AG09319 (cell line): ENCODE results near the gene TRIM17.

Experiments
- DNase-seq: peaks from one replicate; pipeline ENCODE4 v3.0.0-alpha.2; 2010; ENCODE audit warnings: low read depth; ENCODE audit errors: extremely low read depth
- TF ChIP-seq, protein P1 (sequence below): IDR thresholded peaks from 2 replicates; pipeline ENCODE4 v1.5.1; 2011; ENCODE audit warnings: low read depth, mild to moderate bottlenecking, inconsistent platforms, low read length, moderate library complexity

Gene TRIM17

DNA sequence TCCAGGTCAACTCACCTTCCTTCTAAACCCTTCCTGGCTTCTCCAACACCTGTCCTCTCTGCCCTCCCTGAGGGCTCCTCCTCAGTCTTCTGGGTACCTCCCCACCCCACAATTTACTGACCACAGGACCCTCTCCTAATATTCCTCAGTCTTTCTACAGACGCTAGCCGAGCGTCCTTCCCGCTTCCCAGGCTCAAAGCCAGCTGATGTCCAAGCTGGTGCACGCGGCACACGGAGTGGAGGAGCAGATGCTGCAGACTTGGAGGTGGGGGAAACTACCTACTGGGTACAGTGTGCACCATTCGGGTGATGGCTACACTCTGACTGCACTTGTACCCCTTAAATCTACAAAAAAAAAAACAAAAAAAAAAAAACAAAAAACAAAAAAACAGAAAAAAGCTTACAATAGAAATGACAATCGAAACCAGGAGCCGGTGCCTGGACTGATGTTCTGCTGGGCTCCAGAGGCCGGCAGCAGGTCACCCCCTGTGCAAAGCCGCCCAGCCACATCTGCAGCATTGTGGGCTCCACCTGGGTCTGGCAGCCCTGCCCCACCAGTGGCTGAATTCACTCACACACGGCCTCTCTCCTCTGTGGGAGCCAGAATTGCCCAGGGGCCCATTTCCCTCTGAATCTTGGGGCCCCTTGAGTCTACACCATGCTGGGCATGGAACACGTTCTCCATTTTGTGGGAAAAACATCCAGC lies 17.0 kb downstream of the TRIM17 start:
- no peak for DNase-seq
- TF ChIP-seq, protein P1, sequence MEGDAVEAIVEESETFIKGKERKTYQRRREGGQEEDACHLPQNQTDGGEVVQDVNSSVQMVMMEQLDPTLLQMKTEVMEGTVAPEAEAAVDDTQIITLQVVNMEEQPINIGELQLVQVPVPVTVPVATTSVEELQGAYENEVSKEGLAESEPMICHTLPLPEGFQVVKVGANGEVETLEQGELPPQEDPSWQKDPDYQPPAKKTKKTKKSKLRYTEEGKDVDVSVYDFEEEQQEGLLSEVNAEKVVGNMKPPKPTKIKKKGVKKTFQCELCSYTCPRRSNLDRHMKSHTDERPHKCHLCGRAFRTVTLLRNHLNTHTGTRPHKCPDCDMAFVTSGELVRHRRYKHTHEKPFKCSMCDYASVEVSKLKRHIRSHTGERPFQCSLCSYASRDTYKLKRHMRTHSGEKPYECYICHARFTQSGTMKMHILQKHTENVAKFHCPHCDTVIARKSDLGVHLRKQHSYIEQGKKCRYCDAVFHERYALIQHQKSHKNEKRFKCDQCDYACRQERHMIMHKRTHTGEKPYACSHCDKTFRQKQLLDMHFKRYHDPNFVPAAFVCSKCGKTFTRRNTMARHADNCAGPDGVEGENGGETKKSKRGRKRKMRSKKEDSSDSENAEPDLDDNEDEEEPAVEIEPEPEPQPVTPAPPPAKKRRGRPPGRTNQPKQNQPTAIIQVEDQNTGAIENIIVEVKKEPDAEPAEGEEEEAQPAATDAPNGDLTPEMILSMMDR, result no peak

DNA sequence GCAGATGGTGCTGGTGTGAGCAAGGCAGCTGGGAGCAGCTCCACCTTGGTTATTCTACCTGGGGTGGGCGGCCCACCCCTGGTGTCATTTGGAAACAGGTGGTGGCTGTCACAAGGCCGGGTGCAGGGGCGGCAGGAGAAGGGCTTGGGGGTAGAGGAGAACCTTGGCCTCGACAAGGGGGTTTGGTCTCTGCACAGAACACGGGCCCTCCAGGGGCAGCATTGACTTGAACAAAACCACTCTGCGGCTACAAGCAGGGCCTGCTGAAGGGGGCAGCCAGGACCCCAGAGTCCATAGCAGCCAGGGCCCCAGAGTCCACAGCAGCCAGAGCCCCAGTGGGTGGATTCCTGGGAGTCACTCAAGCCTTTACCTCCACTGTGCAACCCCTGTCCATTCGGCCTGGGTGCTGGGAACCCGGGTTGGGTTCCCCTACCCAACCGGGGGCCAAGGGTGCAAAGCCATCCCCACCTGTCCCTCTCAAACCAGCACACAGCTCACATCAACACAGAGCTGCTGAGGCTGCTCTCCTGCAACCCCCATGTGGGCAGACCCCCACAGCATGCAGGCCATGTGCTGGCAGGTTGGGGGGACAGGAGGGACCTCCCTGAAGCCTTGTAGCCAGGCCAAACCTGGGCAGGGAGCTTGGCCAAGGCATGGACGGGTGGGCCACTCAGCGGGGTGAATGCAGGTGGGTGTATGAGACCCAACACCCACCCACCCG lies 17.8 kb downstream of the TRIM17 start:
- TF ChIP-seq, protein P1, result no peak
- DNase-seq, result no peak

DNA sequence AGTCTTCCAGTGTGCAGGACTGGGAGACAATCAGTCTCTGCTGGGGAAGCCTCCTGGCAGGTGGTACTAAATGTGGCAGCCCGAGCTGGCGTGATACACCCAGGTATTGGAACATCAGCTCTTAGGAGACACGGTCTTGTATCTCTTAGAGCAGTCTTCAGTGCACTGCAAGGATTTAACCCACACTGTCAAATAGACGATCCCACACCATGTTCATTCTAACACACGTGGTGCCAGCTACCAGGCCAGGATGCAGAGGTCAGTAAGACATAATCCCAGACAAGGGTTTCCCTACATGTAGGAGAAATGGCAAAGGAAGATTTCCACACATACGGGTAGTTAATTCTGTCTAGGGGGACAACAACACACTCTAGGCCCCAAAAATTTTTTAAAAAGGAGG lies 18.7 kb downstream of the TRIM17 start:
- no peak for DNase-seq
- TF ChIP-seq, protein P1, result no peak

DNA sequence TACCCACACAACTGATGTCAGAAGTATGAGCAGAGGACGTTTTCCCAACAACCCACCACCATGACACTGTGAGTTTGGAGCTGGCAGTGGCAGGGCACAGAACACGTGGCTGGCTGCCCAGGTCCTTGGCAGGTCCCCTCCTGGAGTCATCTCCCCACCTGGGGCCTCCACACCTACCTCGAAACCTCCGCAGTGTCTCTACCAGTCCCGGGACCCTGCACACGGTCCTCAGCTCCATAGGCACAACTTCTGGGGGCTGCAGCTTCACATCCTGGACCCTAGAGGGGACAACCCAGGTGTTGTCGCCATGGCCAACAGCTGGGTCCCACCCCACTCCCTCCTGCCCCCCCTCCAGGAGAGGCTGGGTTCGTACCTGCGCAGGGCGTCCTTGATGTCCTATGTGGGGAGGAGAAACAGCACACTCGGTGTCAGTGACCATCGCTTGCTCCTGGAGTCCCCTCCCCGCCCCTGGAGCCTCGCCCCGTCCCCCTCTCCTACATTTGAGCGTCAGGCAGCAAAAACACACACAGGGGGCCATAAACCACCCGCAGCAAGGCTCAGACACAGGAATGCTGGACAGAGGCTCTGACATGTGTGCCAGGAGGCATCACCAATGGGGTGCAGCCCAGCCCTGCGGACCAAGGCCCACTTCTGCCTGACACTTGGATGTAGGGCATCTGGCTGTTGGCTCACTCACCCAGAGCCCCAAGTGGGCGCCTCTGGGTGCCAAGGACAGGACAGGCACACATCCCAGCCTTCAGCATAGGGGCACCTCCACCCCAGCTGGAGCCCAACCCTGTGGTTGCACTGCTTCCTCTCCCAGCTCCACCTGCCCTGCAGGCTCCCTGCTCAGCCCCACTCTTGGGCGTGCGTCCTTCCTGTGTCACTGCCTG lies 19.6 kb downstream of the TRIM17 start:
- DNase-seq, result no peak
- TF ChIP-seq, protein P1, result no peak

DNA sequence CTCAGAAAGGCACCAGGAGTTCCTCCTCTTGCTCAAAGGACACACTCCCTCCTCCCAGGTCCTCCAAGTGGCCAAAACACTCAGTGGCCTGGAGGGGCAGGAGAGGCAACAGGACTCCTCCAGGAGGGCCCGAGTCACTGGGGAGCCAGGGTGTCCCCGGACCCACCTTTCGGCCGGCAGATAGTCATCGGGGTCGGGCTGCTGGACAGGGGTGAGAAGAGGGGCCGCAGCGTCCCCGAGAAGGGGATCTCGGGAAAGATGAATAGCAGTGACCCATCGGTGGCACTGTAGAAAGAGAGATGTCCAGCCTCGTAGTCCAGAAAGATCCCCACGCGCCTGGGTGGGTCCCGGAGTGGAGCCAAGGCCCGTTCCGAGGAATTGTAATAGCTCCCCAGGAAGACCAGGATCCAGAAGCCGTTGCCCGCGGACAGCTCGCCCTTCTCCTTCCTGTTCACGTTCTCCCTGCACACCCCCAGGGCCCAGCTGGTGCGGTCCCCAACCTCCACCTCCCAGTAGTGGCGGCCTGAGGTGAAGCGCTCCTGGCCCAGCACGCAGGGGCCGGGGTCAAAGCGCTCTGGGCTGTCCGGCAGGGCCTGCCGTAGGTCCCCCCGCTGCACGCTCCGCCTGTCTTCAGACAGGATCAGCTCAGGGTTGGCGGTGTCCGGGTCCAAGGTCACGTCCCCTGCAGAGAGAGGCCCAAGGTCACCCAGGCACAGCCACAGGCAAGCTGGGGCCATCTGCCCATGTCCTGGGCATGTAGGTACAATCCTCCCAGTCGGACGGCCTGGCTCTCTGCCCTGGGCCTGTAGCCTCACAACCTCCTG lies 21.9 kb downstream of the TRIM17 start:
- no peak for DNase-seq
- TF ChIP-seq, protein P1, result no peak

DNA sequence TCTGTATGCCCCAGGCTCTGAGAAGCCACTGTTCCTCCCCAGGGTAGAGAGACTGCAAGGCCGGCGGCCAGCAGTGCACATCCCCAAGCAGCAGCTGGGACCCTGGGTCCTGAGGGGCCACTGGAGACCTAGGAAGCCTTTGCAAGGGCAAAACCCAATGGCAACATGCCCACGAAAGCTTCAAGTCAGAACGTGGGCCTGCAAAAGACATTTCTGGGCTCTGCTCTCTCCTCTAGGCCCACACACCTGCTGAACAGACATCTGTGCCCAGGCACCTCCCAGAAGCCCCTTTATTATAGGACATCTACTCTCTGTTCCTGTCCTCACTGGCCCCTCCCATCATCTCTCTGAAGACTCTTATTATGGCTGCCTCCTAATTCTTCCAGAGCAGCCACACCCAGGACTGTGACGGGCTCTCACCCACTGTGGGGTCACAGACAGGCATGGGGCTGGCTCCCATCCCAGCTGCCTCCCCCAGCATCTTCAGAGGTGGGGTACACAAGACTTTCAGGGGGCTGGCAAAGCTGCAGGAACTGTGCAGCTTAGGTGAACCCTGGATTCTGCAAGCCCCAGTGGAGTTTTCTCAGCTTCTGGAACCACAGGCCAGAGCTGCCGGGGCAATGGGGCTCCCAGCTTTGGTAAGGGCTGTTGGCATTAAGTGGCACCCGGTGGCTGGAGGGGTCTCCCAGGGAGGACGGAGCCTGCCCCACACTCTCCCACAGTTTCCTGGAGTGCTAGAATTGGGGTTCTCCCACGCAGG lies 22.7 kb downstream of the TRIM17 start:
- no peak for DNase-seq
- TF ChIP-seq, protein P1, result no peak
